Ovary (tissue), 3 donors: Measurements from ENCODE around the gene PSMG1.

Experiments used
- EP300 ChIP-seq: sonication (generic); formaldehyde crosslinking; IDR thresholded peaks from one replicate; pipeline ENCODE4 v1.6.1; 2017; ENCODE audit warnings: antibody characterized with exemption
- TF ChIP-seq, protein P1 (sequence below), 3 donors: fragments of 450-650 bp in 2 of 3; fragments of 200-600 bp in 1 of 3; IDR thresholded peaks; one replicate each; pipeline versions ENCODE4 v1.5.1 to v1.8.0; 2016 to 2022; ENCODE audit warnings: antibody characterized with exemption in 3 of 3, mild to moderate bottlenecking in 1 of 3
- donor health status: DM: no; HTN: no; CAD: no.

DNA sequence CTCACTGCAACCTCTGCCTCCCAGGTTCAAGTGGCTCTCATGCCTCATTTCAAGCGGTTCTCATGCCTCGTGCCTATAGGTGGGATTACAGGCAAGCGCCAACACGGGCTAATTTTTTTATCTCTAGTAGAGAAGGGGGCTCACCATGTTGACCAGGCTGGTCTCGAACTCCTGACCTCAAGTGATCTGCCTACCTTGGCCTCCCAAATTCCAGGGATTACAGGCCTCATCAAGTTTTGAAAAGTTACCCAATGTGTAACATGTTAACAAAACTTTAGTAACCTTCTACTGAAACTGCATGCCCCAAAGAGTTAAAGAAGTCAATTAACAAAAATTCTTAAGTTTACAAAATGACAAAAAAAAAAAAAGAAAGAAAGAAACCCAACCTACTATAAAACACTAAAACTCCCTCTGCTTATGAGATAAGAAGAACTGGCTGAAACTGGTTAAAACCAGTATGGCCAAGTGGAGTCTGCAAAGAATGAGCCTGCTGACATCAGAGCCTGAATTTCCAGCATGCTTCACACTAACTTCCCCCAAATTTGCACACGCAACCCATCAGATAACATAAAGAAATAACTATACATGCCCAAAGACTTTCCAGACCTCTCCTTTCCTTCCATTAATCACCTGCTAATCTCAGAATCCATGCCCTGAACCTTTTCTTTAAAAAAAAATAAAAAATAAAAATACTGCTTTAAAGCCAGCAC lies 25.5 kb upstream of the PSMG1 start:
- TF ChIP-seq, protein P1, sequence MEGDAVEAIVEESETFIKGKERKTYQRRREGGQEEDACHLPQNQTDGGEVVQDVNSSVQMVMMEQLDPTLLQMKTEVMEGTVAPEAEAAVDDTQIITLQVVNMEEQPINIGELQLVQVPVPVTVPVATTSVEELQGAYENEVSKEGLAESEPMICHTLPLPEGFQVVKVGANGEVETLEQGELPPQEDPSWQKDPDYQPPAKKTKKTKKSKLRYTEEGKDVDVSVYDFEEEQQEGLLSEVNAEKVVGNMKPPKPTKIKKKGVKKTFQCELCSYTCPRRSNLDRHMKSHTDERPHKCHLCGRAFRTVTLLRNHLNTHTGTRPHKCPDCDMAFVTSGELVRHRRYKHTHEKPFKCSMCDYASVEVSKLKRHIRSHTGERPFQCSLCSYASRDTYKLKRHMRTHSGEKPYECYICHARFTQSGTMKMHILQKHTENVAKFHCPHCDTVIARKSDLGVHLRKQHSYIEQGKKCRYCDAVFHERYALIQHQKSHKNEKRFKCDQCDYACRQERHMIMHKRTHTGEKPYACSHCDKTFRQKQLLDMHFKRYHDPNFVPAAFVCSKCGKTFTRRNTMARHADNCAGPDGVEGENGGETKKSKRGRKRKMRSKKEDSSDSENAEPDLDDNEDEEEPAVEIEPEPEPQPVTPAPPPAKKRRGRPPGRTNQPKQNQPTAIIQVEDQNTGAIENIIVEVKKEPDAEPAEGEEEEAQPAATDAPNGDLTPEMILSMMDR (IDR thresholded peaks at IDR 0.05): no peak
- no peak for TF ChIP-seq EP300
